C4-2B (cell line): ENCODE measurements around the gene SH2D6.
"Not testable (repeated sequence)": the region's sequence is repeated elsewhere in the genome, so short reads cannot be mapped to it uniquely, and the experiment has no call there.

ENCODE experiments used
- H3K27ac ChIP-seq: fragments of 450-650 bp; 2 replicates; pipeline ENCODE4 v1.5.1; 2017
- CTCF ChIP-seq: fragments of 450-650 bp; conservative IDR thresholded peaks from 2 replicates; pipeline ENCODE4 v1.5.1; 2017; ENCODE audit warnings: mild to moderate bottlenecking
- ZFX ChIP-seq: fragments of 450-650 bp; IDR thresholded peaks from 2 replicates; pipeline ENCODE4 v1.6.1; 2017

The SH2D6 gene

DNA sequence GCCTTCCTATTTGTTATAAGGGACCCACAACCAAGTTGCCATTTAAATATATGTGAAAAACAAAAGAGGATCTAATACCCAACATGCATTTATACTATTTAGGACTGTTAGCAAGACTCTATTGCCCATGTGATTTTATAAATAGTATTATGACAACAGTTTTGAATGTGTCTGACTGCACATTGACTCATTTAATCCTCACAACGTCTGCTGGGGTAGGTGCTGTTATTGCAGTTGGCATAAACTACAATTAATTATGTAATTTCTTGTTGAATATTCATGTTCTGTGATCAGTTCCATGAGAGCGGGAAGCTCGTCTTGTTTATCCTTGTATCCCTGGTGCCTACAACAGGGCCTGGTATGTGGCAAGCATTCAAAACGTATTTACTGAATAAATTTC is 53.7 kb downstream of the SH2D6 start:
- H3K27ac ChIP-seq = no peak overlapping the region
- no peak for TF ChIP-seq CTCF
- no peak for TF ChIP-seq ZFX

- TF ChIP-seq ZFX (no peak), CTCF (no peak)
Measured at GRCh38 chr2:85475799-85476490, 57.4 kb downstream of the SH2D6 start.

GRCh38 chr2:85476624-85477023 is 58.1 kb downstream of the SH2D6 start:
- TF ChIP-seq CTCF (no peak), ZFX (no peak)
- no peak overlapping the region for H3K27ac ChIP-seq

More at GRCh38 chr2:85475799-85476490, 57.4 kb downstream of the SH2D6 start:
- no peak overlapping the region for H3K27ac ChIP-seq

DNA sequence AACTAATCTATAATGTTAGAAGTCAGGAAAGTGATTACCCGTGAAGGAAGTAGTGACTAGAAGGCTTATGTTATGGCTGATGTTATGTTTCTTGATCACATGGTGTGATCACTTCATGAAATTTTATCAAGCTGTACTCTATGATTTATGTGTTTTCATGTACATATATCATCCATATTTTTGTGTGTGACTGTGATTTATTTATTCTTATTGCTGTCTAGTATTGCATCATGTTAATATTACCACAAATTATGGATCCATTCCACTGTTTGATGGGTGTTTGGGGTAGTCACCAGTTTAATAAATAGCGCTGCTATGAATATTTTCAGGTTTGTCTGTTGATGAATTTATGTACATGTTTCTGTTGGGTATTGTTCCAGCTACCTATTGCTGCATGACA is 59.4 kb downstream of the SH2D6 start:
- TF ChIP-seq ZFX (no peak), CTCF (no peak)

DNA sequence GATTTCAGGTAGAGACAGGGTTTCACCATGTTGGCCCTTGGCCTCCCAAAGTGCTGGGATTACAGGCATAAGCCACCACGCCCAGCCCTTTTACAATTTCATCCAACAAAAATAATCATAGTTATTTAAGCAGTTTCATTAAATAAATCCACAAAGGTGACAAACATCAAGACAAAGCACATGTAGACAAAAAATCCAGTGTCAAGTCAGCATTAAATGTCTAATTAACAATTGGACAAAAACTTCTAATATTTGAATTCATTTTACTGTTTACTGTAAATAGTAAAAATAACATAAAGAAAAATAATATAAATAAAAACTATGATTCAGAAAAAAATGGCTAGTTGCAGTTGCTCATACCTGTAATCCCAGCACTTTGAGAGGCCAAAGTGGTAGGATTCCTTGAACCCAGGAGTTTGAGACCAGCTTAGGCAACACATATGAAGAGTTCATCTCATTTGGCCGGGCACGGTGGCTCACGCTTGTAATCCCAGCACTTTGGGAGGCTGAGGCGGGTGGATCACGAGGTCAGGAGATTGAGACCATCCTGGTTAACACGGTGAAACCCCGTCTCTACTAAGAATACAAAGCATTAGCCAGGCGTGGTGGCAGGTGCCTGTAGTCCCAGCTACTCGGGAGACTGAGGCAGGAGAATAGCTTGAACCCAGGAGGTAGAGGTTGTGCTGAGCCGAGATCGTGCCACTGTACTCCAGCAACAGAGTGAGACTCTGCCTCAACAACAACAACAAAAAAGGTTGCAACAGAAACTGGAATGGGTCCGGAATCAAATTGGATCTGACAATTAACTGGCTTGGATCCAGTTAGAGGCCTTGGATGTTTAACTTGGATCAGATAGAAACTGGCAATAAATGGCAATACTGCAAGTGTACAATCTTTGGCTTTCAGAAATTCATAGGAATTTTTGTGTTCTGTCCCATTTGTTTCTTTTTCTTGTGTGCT is 63.6 kb downstream of the SH2D6 start:
- TF ChIP-seq CTCF (no peak), ZFX (no peak)
- 0 out of 2 replicates have a peak overlapping the region, but pooled peaks have one; percentile 1 for H3K27ac ChIP-seq

More for the DNA sequence above, 59.4 kb downstream of the SH2D6 start:
- no peak overlapping the region for H3K27ac ChIP-seq

- not testable (repeated sequence) for H3K27ac ChIP-seq
Measured at GRCh38 chr2:85484615-85485014, 66.1 kb downstream of the SH2D6 start.

DNA sequence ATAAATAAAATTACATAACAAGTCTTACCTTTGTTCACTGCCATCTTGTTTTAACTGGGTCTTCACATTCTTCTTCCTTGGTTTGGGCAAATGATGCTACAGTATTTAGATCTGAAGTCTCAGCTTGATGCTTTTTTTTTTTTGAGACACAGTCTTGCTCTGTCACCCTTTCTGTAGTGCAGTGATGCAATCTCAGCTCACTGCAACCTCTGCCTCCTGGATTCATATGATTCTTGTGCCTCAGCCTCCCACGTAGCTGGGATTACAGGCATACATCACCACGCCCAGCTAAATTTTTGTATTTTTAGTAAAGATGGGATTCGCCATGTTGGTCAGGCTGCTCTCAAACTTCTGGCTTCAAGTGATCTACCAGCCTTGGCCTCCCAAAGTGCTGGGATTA is 67.3 kb downstream of the SH2D6 start:
- TF ChIP-seq CTCF = no peak
- no peak for TF ChIP-seq ZFX
- H3K27ac ChIP-seq = no peak overlapping the region
